CD4-positive, alpha-beta T cell treated with Interleukin-2 at 100 ng/mL for 4 hours (primary cell): ENCODE measurements around the gene FCN3.
A peak's percentile ranks its signal among the peaks of the same experiment; 100 is the strongest.

Experiments
- DNase-seq: peaks from one replicate; pipeline ENCODE4 v3.0.0-alpha.2; 2020; ENCODE audit warnings: low spot score

FCN3 gene

GRCh38 chr1:27358038-27358927 is 16.3 kb downstream of the FCN3 start:
- DNase-seq, result no peak

- DNase-seq, result peak; percentile 84
Observed at GRCh38 chr1:27357281-27358037, 17.2 kb downstream of the FCN3 start.

DNA sequence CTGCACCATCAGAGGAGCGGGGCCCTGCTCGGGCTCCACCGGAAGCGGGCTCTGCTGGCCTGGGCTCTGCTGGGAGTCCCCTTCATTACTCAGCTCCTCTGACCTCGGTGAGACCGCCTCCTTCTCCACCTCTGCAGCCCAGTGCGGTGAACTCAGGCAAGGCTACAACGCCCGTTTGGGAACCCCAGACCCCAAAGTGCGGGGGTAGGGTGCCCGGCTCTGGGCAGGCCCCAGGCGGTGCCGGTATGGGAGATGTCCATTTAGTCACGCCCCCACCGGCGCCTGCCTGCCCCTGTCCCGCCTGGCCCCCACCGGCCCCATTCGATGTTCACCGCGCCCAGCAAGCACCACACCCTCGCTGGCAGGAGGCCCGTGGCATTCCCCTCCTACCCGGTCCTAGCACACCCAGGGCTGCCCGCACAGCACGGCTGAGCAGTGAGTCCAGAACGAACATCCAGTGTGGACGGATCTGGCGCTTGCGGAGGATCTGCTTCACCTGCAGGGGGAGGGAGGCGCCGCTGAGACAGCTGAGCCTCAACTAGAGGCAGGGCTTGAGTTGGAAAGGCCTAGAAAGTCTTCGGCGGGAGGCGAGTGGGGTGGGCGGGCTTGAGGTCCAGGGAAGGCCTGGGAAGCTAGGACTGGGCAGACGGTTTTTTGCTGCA is 17.9 kb downstream of the FCN3 start:
- peak; percentile 59 for DNase-seq

GRCh38 chr1:27356277-27356618 is 18.4 kb downstream of the FCN3 start:
- no peak for DNase-seq

DNA sequence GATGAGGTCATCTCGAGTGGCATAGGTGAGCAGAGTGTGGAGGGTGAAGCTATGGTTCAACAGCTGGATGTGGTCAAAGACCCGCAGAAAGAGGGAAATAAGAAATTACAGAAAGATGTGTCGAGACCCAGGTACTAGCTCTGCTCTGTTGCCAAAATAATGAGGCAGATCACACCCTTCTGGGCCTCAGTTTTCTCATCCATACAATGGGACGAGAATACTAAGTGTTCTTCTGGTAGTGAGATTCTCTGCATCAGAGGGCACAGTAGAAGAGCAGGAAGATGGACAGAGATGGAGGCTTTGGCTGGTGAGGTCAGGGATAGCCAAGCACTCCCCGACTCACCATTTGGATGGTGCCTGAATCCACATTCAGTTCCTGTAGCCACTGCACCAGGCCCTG is 18.9 kb downstream of the FCN3 start:
- DNase-seq, result no peak

DNA sequence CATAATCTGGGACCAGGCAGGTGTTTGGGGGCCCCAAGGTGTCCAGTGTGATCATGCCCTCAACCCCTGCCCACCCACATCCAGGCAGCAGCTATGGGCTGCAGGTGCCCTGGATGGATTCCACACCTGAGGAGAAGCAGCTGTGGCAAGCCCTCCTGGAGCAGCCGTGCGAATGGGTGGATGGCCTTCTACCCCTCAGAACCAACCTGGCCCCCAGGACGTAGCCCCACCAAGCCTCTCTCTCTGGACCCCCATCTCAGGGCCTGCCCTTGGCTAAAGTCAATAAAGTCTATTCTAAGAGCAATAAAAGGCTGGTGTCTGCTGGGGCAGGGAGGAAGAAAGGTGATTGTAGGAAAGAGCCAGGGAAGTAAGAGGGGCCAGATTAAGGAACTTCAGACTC is 21.0 kb downstream of the FCN3 start:
- DNase-seq, result no peak

- DNase-seq, result no peak
Observed at GRCh38 chr1:27353166-27353565, 21.5 kb downstream of the FCN3 start.

DNA sequence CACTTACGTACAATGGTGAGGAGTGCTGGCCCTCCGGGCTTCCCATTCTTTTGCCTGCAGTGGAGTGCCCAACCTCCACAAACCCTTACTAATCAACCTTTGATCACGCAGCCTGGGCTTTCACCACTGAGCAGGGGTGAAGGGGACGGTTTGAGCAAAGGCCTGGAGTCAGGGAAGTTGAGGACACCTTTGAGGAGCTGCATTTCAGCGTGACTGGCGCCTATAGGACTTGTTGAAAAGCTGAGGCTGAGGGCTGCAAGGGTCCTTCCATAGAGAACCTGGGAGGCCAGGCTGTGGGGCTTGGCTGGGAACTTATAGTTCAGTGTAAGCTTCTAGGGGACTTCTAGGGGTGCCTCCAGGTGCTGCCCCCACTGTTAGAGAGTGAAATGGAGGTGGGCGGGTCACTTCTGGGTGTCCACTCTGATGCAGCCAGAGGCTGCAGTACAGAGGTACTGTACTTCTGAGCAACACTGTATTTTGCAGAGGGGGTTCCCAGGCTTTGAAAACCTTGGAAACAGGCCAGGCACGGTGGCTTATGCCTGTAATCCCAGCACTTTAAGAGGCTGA is 23.0 kb downstream of the FCN3 start:
- DNase-seq, result no peak

GRCh38 chr1:27350663-27351540 is 23.7 kb downstream of the FCN3 start:
- DNase-seq, result no peak

- DNase-seq, result no peak
Observed at GRCh38 chr1:27349784-27350662, 24.6 kb downstream of the FCN3 start.

DNA sequence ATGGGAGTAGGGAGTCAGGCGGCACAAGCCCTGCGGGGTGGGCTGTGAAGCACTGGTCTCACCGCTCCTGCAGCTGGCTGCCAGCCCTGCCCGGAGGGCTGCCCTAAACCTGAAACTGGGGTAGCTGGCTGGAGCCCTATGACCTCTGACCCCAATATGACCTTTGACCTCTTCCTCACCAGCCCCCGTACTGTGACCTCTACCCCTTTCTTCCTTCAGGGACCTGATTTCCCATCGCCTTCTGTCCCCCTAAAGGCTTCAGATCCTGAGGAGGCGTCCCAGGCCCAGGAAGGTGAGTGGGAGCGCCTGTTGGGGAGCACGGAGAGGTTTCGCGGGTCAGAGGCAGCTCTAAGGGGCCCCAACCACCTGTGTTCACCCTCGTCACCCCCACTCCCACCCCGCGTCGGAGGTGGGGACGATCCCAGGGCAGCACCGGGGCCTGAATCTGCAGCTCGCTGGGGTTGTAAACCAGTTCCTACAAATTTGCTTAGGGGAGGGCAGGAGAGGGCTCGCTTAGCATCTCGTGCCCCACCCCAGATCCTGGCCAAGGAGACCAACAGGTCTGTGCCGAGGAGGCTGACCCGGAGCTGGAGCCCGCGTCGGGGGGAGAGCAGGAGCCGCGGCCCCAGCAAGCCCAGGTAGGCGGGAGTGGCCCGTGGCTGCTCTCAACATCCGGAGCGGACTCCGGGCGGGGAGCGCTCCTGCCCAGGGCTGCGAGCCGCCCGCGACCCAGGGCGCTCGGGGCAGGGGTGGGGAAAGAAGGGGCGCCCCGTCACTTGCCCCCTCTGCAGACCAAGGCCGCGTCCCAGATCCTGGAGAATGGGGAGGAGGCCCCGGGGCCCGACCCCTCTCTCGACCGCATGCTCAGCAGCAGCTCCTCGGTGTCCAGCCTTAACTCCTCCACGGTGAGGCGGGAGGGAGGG is 25.5 kb downstream of the FCN3 start:
- DNase-seq, result no peak

DNA sequence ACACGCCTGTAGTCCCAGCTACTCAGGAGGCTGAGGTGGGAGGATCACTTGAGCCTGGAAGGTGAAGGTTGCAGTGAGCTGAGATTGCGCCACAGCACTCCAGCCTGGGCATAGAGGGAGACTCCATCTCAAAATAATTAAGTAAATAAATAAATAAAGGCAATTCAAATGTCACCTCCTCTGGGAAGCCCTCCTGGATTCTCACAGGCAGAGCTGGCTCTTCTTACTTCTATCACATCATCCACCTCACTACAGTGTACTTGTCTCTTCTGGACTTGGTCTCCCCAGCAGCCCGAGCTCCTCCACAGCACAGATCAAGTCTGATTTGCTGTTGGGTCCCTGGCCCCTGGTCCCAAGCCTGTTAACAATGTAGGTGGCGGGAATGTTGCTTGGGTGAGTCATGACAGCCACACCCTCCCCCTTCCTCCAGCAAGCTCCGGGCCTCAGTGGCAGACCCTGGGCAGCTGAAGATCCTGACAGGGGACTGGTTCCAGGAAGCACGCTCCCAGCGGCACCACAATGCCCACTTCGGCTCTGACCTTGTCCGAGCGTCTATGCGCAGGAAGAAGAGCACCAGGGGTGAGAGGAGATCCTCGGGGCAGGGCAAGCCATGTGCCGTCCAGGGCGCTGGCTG is 27.5 kb downstream of the FCN3 start:
- no peak for DNase-seq

DNA sequence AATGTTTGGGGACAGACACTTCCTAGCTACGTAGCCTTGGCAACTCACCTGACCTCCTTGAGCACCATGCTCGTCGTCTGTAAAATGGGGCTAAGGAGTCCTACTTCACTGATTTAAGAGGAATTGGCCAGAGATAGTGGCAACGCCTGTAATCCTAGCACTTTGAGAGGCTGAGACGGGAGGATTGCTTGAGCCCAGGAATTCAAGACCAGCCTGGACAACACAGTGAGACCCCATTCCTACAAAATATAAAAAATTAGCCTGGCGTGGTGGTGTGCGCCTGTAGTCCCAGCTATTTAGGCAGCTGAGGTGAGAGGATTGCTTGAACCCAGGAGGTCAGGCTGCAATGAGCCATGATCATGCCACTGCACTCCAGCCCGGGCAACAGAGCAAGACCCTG is 28.3 kb downstream of the FCN3 start:
- DNase-seq, result no peak

DNA sequence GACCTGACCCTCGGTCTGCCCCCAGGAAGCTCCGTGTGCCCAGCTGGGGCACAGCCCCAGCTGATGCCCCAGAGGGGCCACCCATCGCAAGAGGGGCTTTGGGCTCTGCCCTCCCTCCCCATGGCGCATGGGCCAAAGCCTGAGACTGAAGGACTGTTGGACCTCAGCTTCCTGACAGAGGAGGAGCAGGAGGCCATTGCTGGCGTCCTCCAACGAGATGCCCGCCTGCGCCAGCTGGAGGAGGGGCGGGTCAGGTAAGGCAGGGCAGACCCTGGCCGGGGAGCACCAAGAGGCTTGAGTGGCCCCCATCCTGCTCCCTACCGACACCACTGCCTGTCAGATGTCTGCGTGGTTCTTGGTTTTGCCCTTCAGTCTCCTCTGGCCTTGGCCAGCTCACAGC is 29.4 kb downstream of the FCN3 start:
- no peak for DNase-seq

DNA sequence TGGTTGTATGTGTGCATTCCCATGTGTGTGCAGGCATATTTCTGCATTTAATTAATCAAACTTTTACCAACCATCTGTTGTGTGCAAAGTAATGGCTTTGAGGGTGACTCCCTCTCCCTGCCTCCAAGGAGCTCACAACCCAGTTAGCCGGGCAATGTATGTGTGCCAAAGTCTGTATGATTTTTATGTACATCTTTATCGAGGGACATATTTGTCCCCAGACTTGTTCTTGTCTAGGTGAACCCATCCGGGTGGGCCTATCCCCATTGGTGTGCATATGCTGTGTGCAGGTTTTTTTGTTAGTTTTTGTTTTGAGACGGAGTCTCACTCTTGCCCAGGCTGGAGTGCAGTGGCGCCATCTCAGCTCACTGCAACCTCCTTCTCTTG is 31.0 kb downstream of the FCN3 start:
- no peak for DNase-seq

GRCh38 chr1:27342778-27343638 is 31.6 kb downstream of the FCN3 start:
- DNase-seq, result peak; percentile 85

DNA sequence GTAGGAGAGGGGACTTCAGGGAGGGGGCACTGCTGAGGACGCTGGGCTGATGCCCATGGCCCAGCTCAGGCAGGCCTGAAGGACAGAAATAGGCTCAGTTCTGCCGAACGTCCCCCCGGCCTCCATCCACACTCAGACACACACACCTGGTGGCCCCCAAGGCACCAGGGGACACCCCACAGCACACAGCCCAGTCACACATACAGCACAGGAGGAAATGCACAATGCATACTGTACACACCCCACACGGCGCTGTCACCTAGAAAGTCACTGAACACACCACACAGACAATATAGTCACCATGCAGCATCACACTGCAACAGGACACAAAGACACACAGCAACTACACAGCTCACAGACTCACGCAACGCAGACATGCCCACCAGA is 32.2 kb downstream of the FCN3 start:
- peak; percentile 52 for DNase-seq
